Loucy (cell line): ENCODE data around the gene FOSL1.

ENCODE experiments used
- H2AFZ ChIP-seq: fragments of 200-600 bp; sonication (generic); 2 replicates; pipeline ENCODE4 v1.6.0; 2016; ENCODE audit warnings: antibody characterized with exemption, mild to moderate bottlenecking, low read length, moderate library complexity
- H3F3A ChIP-seq: fragments of 200-600 bp; 2 replicates; pipeline ENCODE4 v1.6.0; 2016; ENCODE audit warnings: antibody characterized with exemption, low read depth, mild to moderate bottlenecking
- H3K27me3 ChIP-seq: fragments of 200-600 bp; sonication (generic); 2 replicates; pipeline ENCODE4 v1.6.1; 2014; ENCODE audit warnings: low read length, mild to moderate bottlenecking; ENCODE audit not compliant: insufficient read depth, poor library complexity, severe bottlenecking
- H3K36me3 ChIP-seq: fragments of 200-600 bp; sonication (generic); 2 replicates; pipeline ENCODE4 v1.6.1; 2016; ENCODE audit warnings: low read length; ENCODE audit not compliant: insufficient read depth
- H3K4me1 ChIP-seq: fragments of 200-600 bp; sonication (generic); 2 replicates; pipeline ENCODE4 v1.5.1; 2014; ENCODE audit warnings: low read length, mild to moderate bottlenecking; ENCODE audit not compliant: insufficient read depth, poor library complexity, severe bottlenecking
- H3K4me2 ChIP-seq: fragments of 200-600 bp; sonication (generic); 2 replicates; pipeline ENCODE4 v1.6.0; 2014; ENCODE audit warnings: antibody characterized with exemption, low read length, low read depth, mild to moderate bottlenecking; ENCODE audit not compliant: poor library complexity, severe bottlenecking
- H3K4me3 ChIP-seq: fragments of 200-600 bp; sonication (generic); 2 replicates; pipeline ENCODE4 v1.5.1; 2014; ENCODE audit warnings: low read length, mild to moderate bottlenecking, mixed read lengths; ENCODE audit not compliant: poor library complexity, severe bottlenecking
- H3K79me2 ChIP-seq: fragments of 200-600 bp; sonication (generic); 2 replicates; pipeline ENCODE4 v1.6.1; 2014; ENCODE audit warnings: low read length; ENCODE audit not compliant: insufficient read depth
- H3K9ac ChIP-seq: fragments of 200-600 bp; sonication (generic); 2 replicates; pipeline ENCODE4 v1.6.0; 2014; ENCODE audit warnings: mild to moderate bottlenecking, low read depth, low read length, moderate library complexity; ENCODE audit not compliant: poor library complexity, severe bottlenecking
- H3K9me2 ChIP-seq: fragments of 200-600 bp; sonication (generic); replicated peaks from 2 replicates; pipeline ENCODE4 v1.6.1; 2016; ENCODE audit warnings: low read depth, low read length, mixed read lengths
- H3K9me3 ChIP-seq: fragments of 200-600 bp; sonication (generic); 2 replicates; pipeline ENCODE4 v1.6.1; 2014; ENCODE audit warnings: mild to moderate bottlenecking, antibody characterized with exemption, low read length, low read depth; ENCODE audit not compliant: insufficient read depth
- H4K20me1 ChIP-seq: fragments of 200-600 bp; sonication (generic); 2 replicates; pipeline ENCODE4 v1.6.0; 2014; ENCODE audit warnings: antibody characterized with exemption, low read length, mild to moderate bottlenecking; ENCODE audit not compliant: insufficient read depth, poor library complexity, severe bottlenecking
- EZH2phosphoT487 ChIP-seq: fragments of 200-600 bp; IDR thresholded peaks from 2 replicates; pipeline ENCODE4 v1.6.1; 2018; ENCODE audit warnings: antibody characterized with exemption, mild to moderate bottlenecking, moderate library complexity, borderline replicate concordance
- TF ChIP-seq, protein P1 (sequence below): fragments of 200-600 bp; sonication (generic); conservative IDR thresholded peaks from 2 replicates; pipeline ENCODE4 v1.5.1; 2014; ENCODE audit warnings: mild to moderate bottlenecking, antibody characterized with exemption, low read length

Gene FOSL1

DNA sequence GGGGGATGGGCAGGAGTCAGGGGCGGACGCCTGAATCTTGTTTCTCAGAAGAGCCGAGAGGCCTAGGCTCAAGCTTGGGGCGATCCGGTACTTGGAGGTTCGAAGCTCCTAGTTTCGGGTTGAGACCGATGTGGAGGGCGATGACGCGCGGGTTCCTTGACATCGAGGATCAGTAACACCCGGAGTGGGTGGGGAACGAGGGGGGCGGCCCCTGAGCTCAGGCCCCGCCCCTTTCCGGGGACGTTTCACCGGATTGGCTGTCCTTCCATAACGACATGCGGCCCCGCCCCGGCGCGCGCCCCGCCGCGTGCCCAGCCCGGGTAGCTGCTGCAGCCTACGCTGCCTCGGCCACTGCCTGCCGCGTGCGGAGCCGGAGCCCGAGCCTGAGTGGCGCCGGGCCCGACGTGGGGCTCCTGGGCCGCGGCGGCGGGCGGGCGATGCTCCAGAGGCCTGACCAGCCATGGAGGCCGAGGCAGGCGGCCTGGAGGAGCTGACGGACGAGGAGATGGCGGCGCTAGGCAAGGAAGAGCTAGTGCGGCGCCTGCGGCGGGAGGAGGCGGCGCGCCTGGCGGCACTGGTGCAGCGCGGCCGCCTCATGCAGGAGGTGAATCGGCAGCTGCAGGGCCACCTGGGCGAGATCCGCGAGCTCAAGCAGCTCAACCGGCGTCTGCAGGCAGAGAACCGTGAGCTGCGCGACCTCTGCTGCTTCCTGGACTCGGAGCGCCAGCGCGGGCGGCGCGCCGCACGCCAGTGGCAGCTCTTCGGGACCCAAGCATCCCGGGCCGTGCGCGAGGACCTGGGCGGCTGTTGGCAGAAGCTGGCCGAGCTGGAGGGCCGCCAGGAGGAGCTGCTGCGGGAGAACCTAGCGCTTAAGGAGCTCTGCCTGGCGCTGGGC, 9.6 kb downstream of the FOSL1 start, which contains the start of gene CCDC85B:
Gene CCDC85B (plus strand): TSS at position 350 of the 895 bp plus-strand sequence. CDS start 111 bp downstream, at position 461.
- Histone ChIP-seq H3K4me2 (peak within 1 kb of the TSS; percentile 92), H3K4me3 (peak within 1 kb of the TSS; percentile 85), H3K4me1 (peaks cover 62% of the 10 kb centered on the region), H4K20me1 (peaks cover 19% of the 10 kb centered on the region), H3F3A (peaks cover 3% of the 10 kb centered on the region; the same call in 1 of the 2 replicates), H2AFZ (peak within 1 kb of the TSS; percentile 52), H3K9ac (peak within 1 kb of the TSS; percentile 98), H3K36me3 (no peaks in the 10 kb centered on the region), H3K9me3 (no peaks in the 10 kb centered on the region), H3K27me3 (no peaks in the 10 kb centered on the region), H3K79me2 (peaks cover 53% of the 10 kb centered on the region), H3K9me2 (no peaks in the 10 kb centered on the region)
- TF ChIP-seq, protein P1, sequence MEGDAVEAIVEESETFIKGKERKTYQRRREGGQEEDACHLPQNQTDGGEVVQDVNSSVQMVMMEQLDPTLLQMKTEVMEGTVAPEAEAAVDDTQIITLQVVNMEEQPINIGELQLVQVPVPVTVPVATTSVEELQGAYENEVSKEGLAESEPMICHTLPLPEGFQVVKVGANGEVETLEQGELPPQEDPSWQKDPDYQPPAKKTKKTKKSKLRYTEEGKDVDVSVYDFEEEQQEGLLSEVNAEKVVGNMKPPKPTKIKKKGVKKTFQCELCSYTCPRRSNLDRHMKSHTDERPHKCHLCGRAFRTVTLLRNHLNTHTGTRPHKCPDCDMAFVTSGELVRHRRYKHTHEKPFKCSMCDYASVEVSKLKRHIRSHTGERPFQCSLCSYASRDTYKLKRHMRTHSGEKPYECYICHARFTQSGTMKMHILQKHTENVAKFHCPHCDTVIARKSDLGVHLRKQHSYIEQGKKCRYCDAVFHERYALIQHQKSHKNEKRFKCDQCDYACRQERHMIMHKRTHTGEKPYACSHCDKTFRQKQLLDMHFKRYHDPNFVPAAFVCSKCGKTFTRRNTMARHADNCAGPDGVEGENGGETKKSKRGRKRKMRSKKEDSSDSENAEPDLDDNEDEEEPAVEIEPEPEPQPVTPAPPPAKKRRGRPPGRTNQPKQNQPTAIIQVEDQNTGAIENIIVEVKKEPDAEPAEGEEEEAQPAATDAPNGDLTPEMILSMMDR, result no peak; the same call in 1 of the 2 replicates
- no peak for TF ChIP-seq EZH2phosphoT487

DNA sequence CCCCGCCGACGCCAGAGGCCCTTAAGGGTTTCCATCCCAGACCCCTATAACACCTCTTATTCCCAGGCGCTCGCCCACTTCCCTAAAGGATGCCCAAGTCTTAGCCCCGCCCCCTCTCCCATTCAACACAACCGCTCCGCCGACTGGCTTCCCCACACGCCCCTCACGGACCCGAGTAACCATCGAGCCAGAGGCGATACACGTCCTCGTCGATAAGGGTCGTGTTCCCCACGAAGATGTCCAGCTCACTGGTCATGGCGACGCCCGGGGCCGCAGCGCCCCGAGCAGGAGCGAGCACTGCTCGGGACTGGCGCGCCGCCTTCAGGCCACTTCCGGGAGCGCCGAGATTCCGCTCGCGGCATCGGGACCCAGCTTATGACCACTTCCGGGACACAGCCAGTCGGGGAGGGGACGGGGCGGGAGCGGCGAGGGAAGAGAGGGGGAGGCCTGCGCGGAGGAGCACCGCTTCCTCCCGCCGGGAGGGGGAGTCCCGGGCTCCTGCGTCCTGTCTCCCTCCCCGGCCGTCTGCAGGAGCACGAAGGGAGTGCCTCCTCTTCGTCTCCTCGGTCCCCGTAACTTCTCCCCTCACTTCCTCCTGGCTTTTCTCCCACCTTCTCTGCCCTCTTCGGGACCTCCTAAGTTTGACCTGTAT, 11.9 kb downstream of the FOSL1 start, which contains the start of gene FIBP:
Gene FIBP (minus strand): TSS at position 309 of the 652 bp plus-strand sequence. CDS start 53 bp downstream, at position 256.
- H3K4me2 ChIP-seq, result peak within 1 kb of the TSS; percentile 92
- no peak for TF ChIP-seq EZH2phosphoT487
- TF ChIP-seq, protein P1, result peak; percentile 68
- no peaks in the 10 kb centered on the region for H3K9me3 ChIP-seq
- peak within 1 kb of the TSS; percentile 85 for H3K4me3 ChIP-seq
- H3K9me2 ChIP-seq, result no peaks in the 10 kb centered on the region
- peaks cover 11% of the 10 kb centered on the region; the same call in 1 of the 2 replicates for H3K36me3 ChIP-seq
- H3F3A ChIP-seq, result no peaks in the 10 kb centered on the region; the same call in 1 of the 2 replicates
- H3K9ac ChIP-seq, result peak within 1 kb of the TSS; percentile 82
- peaks cover 25% of the 10 kb centered on the region for H4K20me1 ChIP-seq
- peak within 1 kb of the TSS; percentile 90 for H2AFZ ChIP-seq
- H3K79me2 ChIP-seq, result peaks cover 68% of the 10 kb centered on the region
- H3K27me3 ChIP-seq, result no peaks in the 10 kb centered on the region
- H3K4me1 ChIP-seq, result peaks cover 65% of the 10 kb centered on the region

DNA sequence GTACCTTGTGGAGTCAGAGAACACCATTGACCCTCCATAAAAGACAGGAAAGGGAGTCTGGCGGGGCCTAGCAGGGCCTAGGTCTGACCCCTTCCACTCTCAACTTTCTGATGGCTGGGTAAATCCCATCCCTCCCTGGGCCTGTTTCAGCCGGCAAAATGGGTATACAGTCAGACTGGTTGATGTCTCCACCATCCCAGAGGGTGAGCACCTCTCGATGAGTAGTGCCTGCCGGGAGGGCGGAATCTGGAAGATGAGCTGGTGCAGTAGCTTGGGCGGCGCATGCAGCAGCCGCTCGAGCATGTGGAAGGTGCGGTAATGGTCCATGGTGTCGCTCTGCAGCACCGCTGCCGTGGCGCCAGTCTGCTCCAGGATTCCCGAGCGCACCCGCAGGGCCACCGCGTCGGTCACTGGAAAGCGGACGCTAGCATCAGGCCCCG, 12.4 kb downstream of the FOSL1 start:
- Histone ChIP-seq H3K36me3 (peaks cover 11% of the 10 kb centered on the region; the same call in 1 of the 2 replicates), H3K9me2 (no peaks in the 10 kb centered on the region), H3F3A (no peaks in the 10 kb centered on the region; the same call in 1 of the 2 replicates), H3K4me2 (peak overlapping the region; percentile 92), H3K27me3 (no peaks in the 10 kb centered on the region), H3K4me1 (peaks cover 60% of the 10 kb centered on the region), H3K9ac (peak overlapping the region; percentile 82), H2AFZ (peak overlapping the region; percentile 77), H3K79me2 (peaks cover 64% of the 10 kb centered on the region), H4K20me1 (peaks cover 21% of the 10 kb centered on the region), H3K4me3 (peak overlapping the region; percentile 85), H3K9me3 (no peaks in the 10 kb centered on the region)
- TF ChIP-seq, protein P1, result no peak
- TF ChIP-seq EZH2phosphoT487, result no peak
